SH-SY5Y (cell line): ENCODE data around the gene MIXL1.

Source experiments
- GATA2 ChIP-seq: IDR thresholded peaks from 2 replicates; pipeline ENCODE4 v1.6.1; 2011; ENCODE audit warnings: mild to moderate bottlenecking, low read depth, low read length
- GATA3 ChIP-seq: IDR thresholded peaks from 2 replicates; pipeline ENCODE4 v1.6.1; 2011; ENCODE audit warnings: low read depth, mild to moderate bottlenecking, low read length, moderate library complexity

DNA sequence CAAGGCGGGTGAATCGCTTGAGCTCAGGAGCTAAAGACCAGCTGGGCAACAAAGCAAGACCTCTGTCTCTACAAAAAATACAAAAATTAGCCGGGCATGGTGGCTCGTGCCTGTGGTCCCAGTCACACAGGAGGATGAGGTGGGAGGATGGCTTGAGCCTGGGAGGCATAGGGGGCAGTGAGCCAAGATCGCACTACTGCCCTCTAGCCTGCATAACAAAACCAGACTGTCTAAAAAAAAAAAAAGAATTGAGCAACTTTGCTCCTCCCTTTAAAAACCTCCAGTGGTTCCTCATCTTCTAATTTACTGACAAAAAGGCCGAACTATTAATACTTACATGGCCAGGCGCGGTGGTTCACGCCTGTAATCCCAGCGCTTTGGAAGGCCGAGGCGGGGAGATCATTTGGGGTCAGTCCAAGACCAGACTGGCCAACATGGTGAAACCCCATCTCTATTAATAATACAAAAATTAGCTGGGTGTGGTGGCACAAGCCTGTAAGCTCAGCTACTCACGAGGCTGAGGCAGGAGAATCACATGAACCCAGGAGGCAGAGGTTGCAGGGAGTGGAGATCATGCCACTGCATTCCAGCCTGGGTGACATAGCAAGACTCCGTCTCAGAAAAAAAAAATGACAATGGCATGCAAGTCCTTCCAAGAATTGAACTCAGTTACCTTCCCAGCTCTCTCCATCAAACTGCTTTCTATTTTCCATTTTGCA lies 41.3 kb upstream of the MIXL1 start:
- no peak for TF ChIP-seq GATA3
- no peak for TF ChIP-seq GATA2
